Pons (tissue), 1 donor: ENCODE results near the gene GINS1.

Experiments used
- DNase-seq: peaks from one replicate; pipeline ENCODE4 v3.0.0-alpha.2; 2016; ENCODE audit warnings: low spot score

GINS1 gene

GRCh38 chr20:25494506-25495188 is 87.2 kb downstream of the GINS1 start:
- DNase-seq: no peak

- DNase-seq: no peak
Observed at GRCh38 chr20:25495189-25495824, 87.8 kb downstream of the GINS1 start.

GRCh38 chr20:25496165-25496967 is 88.9 kb downstream of the GINS1 start:
- no peak for DNase-seq

GRCh38 chr20:25496968-25497401 is 89.5 kb downstream of the GINS1 start:
- no peak for DNase-seq

GRCh38 chr20:25497586-25498279 is 90.3 kb downstream of the GINS1 start:
- DNase-seq: no peak
